GM12801 (cell line): Measurements from ENCODE around the gene DLK2.

Experiments used
- TF ChIP-seq, protein P1 (sequence below): IDR thresholded peaks from one replicate; pipeline ENCODE4 v1.5.1; 2011; ENCODE audit warnings: control low read depth; ENCODE audit not compliant: insufficient read length; ENCODE audit errors: extremely low read depth

Gene DLK2

GRCh38 chr6:43491750-43492661 is 36.7 kb upstream of the DLK2 start:
- TF ChIP-seq, protein P1, sequence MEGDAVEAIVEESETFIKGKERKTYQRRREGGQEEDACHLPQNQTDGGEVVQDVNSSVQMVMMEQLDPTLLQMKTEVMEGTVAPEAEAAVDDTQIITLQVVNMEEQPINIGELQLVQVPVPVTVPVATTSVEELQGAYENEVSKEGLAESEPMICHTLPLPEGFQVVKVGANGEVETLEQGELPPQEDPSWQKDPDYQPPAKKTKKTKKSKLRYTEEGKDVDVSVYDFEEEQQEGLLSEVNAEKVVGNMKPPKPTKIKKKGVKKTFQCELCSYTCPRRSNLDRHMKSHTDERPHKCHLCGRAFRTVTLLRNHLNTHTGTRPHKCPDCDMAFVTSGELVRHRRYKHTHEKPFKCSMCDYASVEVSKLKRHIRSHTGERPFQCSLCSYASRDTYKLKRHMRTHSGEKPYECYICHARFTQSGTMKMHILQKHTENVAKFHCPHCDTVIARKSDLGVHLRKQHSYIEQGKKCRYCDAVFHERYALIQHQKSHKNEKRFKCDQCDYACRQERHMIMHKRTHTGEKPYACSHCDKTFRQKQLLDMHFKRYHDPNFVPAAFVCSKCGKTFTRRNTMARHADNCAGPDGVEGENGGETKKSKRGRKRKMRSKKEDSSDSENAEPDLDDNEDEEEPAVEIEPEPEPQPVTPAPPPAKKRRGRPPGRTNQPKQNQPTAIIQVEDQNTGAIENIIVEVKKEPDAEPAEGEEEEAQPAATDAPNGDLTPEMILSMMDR: no peak

- TF ChIP-seq, protein P1: no peak
Observed at GRCh38 chr6:43490523-43490939, 35.2 kb upstream of the DLK2 start.

GRCh38 chr6:43489277-43490072 is 34.1 kb upstream of the DLK2 start:
- TF ChIP-seq, protein P1: no peak

- TF ChIP-seq, protein P1: no peak
Observed at GRCh38 chr6:43488667-43489276, 33.4 kb upstream of the DLK2 start.

GRCh38 chr6:43481591-43482236 is 26.4 kb upstream of the DLK2 start:
- TF ChIP-seq, protein P1: no peak

DNA sequence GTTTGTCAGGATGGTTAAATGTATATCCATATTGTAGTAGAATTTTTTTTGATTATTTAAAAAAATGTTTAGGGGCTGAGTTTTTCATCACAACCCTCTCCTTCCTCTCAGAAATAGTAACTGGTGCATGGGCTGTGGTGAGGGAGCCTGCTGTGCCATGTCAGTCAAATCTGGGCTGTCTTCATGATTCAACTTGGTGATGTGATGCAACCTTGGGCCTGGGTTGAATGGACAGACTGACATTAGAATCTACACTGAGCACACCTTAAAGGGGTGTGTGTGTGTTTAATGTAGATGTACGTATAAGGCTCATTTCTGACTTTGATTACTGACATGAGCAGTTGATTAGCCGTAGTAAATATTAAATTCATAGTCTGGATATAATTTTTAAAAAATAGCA is 25.7 kb upstream of the DLK2 start:
- TF ChIP-seq, protein P1: no peak
